H1 (cell line): ENCODE data around the gene MMP24OS.

ENCODE experiments used
- POLR2AphosphoS5 ChIP-seq: IDR thresholded peaks from 2 replicates; pipeline ENCODE4 v1.6.1; 2011; ENCODE audit warnings: low read depth, low read length
- RBBP5 ChIP-seq: IDR thresholded peaks from 2 replicates; pipeline ENCODE4 v1.7.1; 2012; ENCODE audit warnings: low read depth, mild to moderate bottlenecking, inconsistent platforms, low read length, moderate library complexity, borderline replicate concordance
- TF ChIP-seq, protein P1 (sequence below), 3 experiments: IDR thresholded peaks; 1 replicate in 2 of 3; 2 replicates in 1 of 3; pipeline versions ENCODE4 v1.5.1 to v1.6.1; 2011; ENCODE audit warnings: low read length in 3 of 3, mild to moderate bottlenecking in 3 of 3, inconsistent platforms in 2 of 3, low read depth in 1 of 3, moderate library complexity in 1 of 3; ENCODE audit not compliant: insufficient read depth in 1 of 3; ENCODE audit errors: control extremely low read depth in 1 of 3

DNA sequence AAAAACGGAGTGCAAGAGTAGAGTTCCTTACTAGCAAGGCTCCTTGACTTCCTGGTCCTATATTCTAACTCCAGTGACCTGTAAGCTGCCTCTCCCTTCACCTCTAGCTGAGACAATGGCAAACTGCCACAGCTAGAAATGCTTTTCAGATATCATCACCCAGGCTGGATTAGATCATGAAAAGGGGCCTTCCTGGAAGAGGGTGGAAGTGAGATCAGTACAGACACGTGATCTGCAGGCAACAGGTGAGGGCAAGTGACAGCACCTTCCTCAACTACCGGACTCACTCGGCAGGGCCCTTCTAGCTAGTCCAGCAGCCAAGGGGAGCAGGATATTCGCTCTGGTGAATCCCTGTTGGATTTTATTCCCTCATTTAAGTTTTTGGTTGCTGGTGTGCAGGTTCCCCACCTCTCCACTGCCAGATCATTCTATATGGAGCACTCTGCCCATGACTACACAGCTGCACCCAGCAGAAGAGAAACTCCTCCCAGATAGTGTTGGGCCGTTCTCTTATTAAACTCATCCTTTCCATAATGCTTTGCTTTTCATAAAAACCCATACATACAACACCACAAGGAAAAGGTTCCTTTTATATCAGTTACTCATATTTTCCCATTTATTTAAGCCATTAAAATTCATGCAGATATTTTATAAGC, 40.7 kb upstream of the MMP24OS start:
- no peak for TF ChIP-seq POLR2AphosphoS5
- no peak for TF ChIP-seq RBBP5
- TF ChIP-seq, protein P1, sequence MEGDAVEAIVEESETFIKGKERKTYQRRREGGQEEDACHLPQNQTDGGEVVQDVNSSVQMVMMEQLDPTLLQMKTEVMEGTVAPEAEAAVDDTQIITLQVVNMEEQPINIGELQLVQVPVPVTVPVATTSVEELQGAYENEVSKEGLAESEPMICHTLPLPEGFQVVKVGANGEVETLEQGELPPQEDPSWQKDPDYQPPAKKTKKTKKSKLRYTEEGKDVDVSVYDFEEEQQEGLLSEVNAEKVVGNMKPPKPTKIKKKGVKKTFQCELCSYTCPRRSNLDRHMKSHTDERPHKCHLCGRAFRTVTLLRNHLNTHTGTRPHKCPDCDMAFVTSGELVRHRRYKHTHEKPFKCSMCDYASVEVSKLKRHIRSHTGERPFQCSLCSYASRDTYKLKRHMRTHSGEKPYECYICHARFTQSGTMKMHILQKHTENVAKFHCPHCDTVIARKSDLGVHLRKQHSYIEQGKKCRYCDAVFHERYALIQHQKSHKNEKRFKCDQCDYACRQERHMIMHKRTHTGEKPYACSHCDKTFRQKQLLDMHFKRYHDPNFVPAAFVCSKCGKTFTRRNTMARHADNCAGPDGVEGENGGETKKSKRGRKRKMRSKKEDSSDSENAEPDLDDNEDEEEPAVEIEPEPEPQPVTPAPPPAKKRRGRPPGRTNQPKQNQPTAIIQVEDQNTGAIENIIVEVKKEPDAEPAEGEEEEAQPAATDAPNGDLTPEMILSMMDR (IDR thresholded peaks at IDR 0.05; ENCODE audit: control extremely low read depth in 1 of 3, insufficient read depth in 1 of 3, low read depth in 1 of 3, low read length in 3 of 3) = no peak
